Right atrium auricular region (tissue), 2 donors: ENCODE measurements around the gene PKD2. TPM values are rescaled to one million over a fixed set of nuclear protein-coding genes. Genes with fewer than 3 reads are reported as not detected.
A peak's percentile ranks its signal among the peaks of the same experiment; 100 is the strongest.

Experiments used
- DNase-seq: peaks from one replicate; pipeline ENCODE4 v3.0.0-alpha.2; 2019; ENCODE audit warnings: low spot score
- H3K27ac ChIP-seq, 2 donors: fragments of 200-600 bp; sonication (generic); 1 replicate in 1 of 2; 2 replicates in 1 of 2; pipeline ENCODE4 v1.5.1; 2016 to 2019
- H3K27me3 ChIP-seq, 2 donors: fragments of 200-600 bp; sonication (generic); one replicate each; pipeline versions ENCODE4 v1.5.1 to v1.6.0; 2017 to 2019
- H3K36me3 ChIP-seq: fragments of 200-600 bp; sonication (generic); one replicate; pipeline ENCODE4 v1.5.1; 2016
- H3K4me1 ChIP-seq, 2 donors: fragments of 200-600 bp; sonication (generic); one replicate each; pipeline versions ENCODE4 v1.5.1 to v1.6.0; 2017 to 2019
- H3K4me3 ChIP-seq, 2 donors: fragments of 200-600 bp; sonication (generic); 1 replicate in 1 of 2; 2 replicates in 1 of 2; pipeline ENCODE4 v1.5.1; 2017 to 2019; ENCODE audit warnings: mild to moderate bottlenecking in 1 of 2, moderate library complexity in 1 of 2
- H3K9me3 ChIP-seq, 2 donors: fragments of 200-600 bp; sonication (generic); one replicate each; pipeline ENCODE4 v1.5.1; 2019
- CTCF ChIP-seq, 2 donors: fragments of 200-600 bp; sonication (generic); IDR thresholded peaks; one replicate each; pipeline ENCODE4 v1.5.1; 2019; ENCODE audit warnings: antibody characterized with exemption in 2 of 2
- total RNA-seq, 2 donors: library from RNA; depleted of rRNA; stranded (reverse); fragments of >200 nt; gene quantifications; one replicate each; pipeline ENCODE4 v1.1.0, GENCODE V29; 2016

The PKD2 gene
- total RNA-seq, 2 donors from 2014 or later, result 21.5 to 32.7 TPM

DNA sequence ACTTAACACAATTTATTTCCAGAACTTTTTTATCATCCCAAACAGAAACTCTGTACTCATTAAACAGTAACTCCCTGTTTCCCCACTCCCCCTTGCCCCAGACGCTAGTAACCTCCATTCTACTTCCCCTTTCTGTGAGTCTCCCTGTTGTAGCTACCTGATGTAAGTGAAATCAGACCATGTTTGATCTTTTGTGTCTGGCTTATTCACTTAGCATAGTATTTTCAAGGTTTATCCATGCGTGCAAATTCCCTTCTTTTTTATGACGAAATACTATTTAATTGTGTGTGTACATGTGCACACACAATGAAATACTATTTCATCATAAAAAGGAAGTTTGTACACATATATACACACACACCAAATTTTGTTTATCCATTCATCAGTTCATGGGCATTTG lies 5.2 kb downstream of the PKD2 start:
- DNase-seq, result no peak
- no peaks in the 10 kb centered on the region for H3K9me3 ChIP-seq
- peaks cover 0 to 62% of the 10 kb centered on the region in 2 donors for H3K4me1 ChIP-seq
- H3K27ac ChIP-seq, result no peak overlapping the region
- no peaks in the 10 kb centered on the region for H3K36me3 ChIP-seq
- no peak overlapping the region for H3K4me3 ChIP-seq
- no peak for TF ChIP-seq CTCF (IDR thresholded peaks at IDR 0.05)
- H3K27me3 ChIP-seq, result no peaks in the 10 kb centered on the region

GRCh38 chr4:88014386-88014905 lies 7.0 kb downstream of the PKD2 start:
- Histone ChIP-seq H3K36me3 (no peaks in the 10 kb centered on the region), H3K27ac (no peak overlapping the region), H3K4me1 (peaks cover 0 to 69% of the 10 kb centered on the region in 2 donors), H3K27me3 (no peaks in the 10 kb centered on the region), H3K4me3 (no peak overlapping the region), H3K9me3 (no peaks in the 10 kb centered on the region)
- no peak for TF ChIP-seq CTCF (IDR thresholded peaks at IDR 0.05)
- DNase-seq, result no peak

GRCh38 chr4:88015659-88016295 lies 8.3 kb downstream of the PKD2 start:
- peaks cover 0 to 60% of the 10 kb centered on the region in 2 donors for H3K4me1 ChIP-seq
- H3K4me3 ChIP-seq, result no peak overlapping the region

GRCh38 chr4:88017516-88018297 lies 10.3 kb downstream of the PKD2 start:
- Histone ChIP-seq H3K27ac (peak overlapping the region; percentile 81 to 86), H3K27me3 (no peaks in the 10 kb centered on the region), H3K36me3 (peaks cover 9% of the 10 kb centered on the region), H3K9me3 (no peaks in the 10 kb centered on the region), H3K4me1 (peaks cover 0 to 53% of the 10 kb centered on the region in 2 donors), H3K4me3 (no peak overlapping the region)
- no peak for TF ChIP-seq CTCF (IDR thresholded peaks at IDR 0.05)
- no peak for DNase-seq

More at GRCh38 chr4:88015659-88016295, 8.3 kb downstream of the PKD2 start:
- no peak for TF ChIP-seq CTCF (IDR thresholded peaks at IDR 0.05)
- Histone ChIP-seq H3K36me3 (peaks cover 6% of the 10 kb centered on the region), H3K9me3 (no peaks in the 10 kb centered on the region), H3K27me3 (no peaks in the 10 kb centered on the region), H3K27ac (peak overlapping the region; percentile 81 to 86)
- DNase-seq, result no peak

- no peaks in the 10 kb centered on the region for H3K9me3 ChIP-seq
- peaks cover 0 to 48% of the 10 kb centered on the region in 2 donors for H3K4me1 ChIP-seq
- no peaks in the 10 kb centered on the region for H3K27me3 ChIP-seq
- DNase-seq, result peak; percentile 75
- no peak for TF ChIP-seq CTCF (IDR thresholded peaks at IDR 0.05)
- no peak overlapping the region for H3K4me3 ChIP-seq
- peaks cover 9% of the 10 kb centered on the region for H3K36me3 ChIP-seq
- H3K27ac ChIP-seq, result peak overlapping the region; percentile 80 to 86
Observed at GRCh38 chr4:88018466-88018865, 11.0 kb downstream of the PKD2 start.
